Activated CD8-positive, alpha-beta memory T cell treated with anti-CD3 and anti-CD28 coated beads for 1 hour (primary cell): ENCODE measurements around the gene RPP25L.
"Not testable (repeated sequence)": the region's sequence is repeated elsewhere in the genome, so short reads cannot be mapped to it uniquely, and the experiment has no call there.

Experiments
- DNase-seq, 2 donors: peaks; one replicate each; pipeline ENCODE4 v3.0.0-alpha.2; 2020; ENCODE audit warnings: low read depth in 1 of 2; ENCODE audit errors: extremely low read depth in 1 of 2

The RPP25L gene, protein sequence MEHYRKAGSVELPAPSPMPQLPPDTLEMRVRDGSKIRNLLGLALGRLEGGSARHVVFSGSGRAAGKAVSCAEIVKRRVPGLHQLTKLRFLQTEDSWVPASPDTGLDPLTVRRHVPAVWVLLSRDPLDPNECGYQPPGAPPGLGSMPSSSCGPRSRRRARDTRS

DNA sequence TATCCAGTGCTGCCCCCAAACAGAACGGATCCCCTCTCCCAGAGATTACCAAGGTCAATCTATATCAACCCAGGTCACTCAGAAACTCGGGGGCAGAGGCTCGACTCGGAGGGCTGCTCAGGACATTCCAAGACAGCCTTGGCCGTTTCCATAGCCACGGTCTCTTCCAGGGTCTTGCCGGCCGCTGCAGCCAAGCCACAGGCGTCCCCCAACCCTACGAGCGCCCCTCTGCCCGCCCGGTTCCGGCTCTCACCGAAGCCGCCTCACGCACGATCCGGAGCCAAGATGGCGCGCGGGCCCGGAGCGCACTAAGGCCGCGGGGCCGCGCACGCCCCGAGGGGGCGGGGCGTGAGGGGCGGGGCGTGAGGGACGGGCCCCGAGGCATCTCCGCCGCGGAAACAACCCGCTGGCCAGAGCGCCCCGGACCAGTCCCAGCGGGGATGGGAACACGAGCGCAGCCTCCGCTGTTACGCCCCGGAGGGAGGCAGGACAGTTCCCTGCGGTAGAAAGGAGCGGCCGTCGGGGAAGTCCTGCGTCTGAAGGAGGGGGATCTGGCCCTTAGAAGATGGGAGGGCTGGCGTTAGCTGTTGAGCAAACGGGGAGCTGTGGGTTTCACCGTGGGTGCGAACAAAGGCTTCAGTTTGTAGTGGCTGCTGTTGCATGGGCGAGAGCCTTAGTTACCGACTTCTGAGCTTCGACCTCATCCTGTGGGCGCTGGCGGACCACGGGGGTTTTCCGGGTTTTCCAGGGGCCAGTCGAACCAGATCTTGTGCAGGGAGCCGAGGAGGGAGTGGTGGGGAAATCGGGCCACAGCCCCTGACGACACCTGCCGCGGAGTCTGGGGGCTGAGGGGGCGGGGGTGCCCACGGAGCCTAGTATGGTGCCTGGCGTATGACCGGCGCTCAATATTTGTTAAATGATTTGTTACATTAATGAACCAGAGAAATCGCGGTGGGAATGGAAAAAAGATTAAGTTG lies at the start of gene RPP25L:
TSS of gene RPP25L (minus strand) at position 287 of the 977 bp plus-strand sequence. CDS start 801 bp downstream, outside the sequence.
- peak; percentile 33 to 84 for DNase-seq

DNA sequence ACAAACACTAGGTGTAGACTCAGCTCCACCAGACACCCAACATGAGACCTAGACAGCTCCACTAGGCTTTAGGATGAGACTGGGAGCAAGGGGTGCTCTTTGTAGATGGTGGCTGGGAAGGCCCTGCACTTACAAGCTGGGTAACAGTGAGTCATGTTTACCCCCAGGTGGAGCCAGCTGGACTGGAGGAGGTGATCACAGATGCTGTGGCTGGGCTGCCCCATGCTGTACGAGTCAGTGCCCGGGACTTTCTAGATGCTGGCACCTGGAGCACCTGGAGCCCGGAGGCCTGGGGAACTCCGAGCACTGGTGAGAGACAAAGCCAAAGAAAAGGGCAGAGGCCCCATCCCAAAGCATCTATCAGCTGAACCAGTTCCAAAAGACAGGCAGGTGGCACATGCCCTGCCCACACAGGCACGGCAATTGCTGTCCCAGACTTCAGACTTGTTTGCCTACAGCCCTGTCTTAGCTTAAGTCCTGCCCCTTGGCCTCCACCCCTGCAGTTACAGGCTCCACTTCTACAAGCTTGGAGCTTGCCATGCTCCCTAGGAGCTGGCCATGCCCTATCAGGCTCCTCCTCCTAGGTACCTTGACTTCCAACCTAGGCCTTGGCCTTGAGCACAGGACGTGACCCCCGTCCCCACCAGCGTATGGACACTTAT lies 47.8 kb upstream of the RPP25L start:
- DNase-seq = no peak

- no peak for DNase-seq
Observed at GRCh38 chr9:34658461-34658860, 46.6 kb upstream of the RPP25L start.

DNA sequence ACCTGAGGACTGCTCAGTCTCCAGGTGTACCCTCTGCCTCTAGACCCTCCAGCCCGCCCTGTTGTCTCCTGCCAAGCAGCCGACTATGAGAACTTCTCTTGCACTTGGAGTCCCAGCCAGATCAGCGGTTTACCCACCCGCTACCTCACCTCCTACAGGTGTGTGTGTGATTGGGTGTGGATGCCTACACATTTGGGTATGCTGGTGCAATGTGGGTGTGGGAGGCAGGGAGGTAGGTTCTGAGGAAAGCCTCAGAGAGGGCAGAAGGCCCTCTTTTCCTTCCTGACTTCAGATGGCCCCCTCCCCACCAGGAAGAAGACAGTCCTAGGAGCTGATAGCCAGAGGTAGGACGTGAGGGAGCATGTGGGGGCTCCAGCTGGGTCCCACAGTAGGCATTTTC lies 45.1 kb upstream of the RPP25L start:
- no peak for DNase-seq

DNA sequence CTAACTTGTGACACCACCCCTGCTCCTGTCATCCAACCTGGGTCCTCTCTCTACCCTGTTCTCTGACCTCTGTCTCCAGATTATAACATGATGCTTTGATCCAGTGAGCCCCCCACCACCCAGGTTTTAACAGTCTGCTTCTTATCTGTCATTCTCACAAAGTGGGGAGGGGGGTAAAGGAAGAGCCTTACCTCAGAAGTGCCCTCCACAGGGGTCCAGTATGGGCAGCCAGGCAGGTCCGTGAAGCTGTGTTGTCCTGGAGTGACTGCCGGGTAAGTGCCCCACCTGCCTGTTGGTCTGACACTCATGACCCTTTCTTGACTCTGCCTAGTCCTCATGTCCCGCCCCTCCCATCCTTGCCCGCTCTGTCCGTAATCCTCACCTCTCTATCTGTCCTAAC lies 43.5 kb upstream of the RPP25L start:
- no peak for DNase-seq

GRCh38 chr9:34654323-34655051 lies 42.6 kb upstream of the RPP25L start:
- no peak for DNase-seq

DNA sequence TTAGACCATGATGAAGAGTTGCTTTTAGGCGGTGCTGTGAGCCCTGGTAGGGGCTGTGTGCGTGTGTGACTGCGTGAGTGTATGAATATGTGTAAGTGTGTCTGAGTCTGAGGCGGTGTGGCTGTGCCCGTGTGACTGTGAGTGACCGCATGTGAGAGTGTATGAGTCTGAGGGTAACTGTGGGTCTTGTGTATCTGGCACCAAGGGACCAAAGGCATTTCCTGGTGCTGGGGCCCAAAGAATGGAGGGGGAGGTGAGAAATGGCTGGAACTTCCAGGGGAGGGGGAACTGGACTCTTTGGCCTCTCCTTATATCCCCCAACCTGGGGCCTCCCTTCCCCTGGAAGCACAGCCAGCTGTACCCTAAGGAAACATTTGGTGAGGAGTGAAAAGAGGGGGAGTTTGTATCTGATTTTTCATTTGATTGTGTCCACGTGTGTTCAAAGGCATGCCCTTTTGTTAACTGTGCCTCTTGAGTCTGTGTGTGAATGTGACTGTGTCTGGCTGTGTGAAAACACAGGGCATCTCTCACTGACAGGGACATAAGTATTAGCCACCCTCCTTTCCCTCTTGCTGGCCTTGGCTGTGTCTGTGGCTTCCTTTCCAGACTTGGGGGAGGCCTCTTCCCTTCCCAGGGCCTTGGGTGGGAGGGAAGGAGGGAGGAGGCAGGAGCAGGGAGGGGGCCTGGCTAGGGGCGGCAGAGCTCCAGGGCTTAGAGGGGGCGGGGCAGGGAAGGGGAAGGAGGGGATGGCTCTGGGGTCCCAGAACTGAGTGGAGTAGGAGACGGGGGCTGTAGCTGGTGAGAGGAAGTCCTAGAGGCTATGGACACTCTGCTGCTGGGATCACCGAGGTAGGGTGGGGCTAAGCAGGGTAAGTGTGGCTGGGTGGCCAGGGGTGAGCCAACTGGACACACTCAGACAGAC lies 41.5 kb upstream of the RPP25L start:
- no peak for DNase-seq

DNA sequence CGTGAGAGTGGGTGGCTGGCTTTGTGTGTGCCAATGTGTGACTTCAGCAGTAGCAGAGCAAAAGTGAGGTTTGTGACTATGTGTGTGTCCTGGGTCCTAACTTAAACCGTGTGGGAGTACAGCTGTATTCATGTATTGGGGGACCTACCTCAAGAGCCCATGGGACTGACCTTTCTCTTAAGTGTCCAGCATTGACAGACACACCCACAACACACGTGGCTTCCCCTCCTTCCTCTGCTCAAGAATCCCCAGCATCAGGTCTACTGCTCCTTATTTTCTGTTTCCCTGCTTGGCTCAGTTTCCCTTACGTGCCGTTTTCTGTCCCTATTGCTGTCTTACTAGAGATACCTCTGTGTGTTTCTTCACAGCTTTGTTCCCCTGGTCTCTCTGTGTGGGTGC lies 40.7 kb upstream of the RPP25L start:
- DNase-seq = no peak

DNA sequence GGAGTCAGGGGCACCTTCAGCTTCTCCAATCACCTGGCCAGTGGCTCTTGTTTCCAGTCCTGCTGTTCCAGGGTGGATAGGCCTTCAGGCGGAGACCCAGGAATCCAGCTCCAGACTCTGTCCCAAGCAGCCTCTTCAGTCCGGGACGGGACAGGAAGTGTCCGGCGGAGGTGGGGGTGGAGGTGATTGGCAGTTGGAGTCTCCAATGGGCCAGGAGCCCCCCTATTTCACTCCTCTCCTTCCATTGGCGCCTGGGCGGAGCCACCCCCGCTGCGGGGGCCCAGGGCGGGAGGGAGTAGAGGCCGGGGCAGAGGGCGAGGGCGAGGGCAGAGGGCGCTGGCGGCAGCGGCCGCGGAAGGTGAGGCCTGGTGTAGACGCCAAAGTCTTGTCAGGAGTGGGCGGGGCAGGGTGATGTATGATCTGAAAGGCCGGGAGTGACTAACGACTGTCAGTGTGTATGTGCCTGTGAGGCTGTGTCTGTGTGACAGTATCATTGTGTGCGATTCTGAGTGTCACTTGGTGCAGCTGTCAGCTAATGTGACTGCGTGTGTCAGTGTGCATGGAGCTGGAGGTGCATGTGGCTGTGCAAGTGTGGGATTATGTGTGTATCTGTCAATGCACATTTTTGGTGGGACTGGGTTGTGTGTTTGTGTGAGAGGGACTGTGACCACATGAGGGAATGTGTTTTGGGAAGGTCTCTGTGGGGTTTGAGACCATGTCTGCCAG lies 40.1 kb upstream of the RPP25L start, which contains the start of gene IL11RA:
TSS of gene IL11RA (plus strand) at position 310 of the 726 bp plus-strand sequence. CDS start 3,033 bp downstream, outside the sequence.
- no peak for DNase-seq

- no peak for DNase-seq
Observed at GRCh38 chr9:34651321-34651720, 39.4 kb upstream of the RPP25L start.

GRCh38 chr9:34650816-34651215 lies 38.9 kb upstream of the RPP25L start:
- no peak for DNase-seq

- no peak for DNase-seq
Observed at GRCh38 chr9:34648673-34649072, 36.8 kb upstream of the RPP25L start.

GRCh38 chr9:34647651-34648050 lies 35.8 kb upstream of the RPP25L start:
- DNase-seq = no peak

- DNase-seq = no peak
Observed at GRCh38 chr9:34647084-34647403, 35.1 kb upstream of the RPP25L start.

- DNase-seq = peak; percentile 94 to 96
Observed at GRCh38 chr9:34646211-34647083, 34.5 kb upstream of the RPP25L start, which contains the start of gene GALT. TSS of gene GALT (plus strand) at chr9:34646675. CDS start at chr9:34646705, 30 bp downstream.

- DNase-seq = no peak
Observed at GRCh38 chr9:34644766-34645314, 32.9 kb upstream of the RPP25L start.

GRCh38 chr9:34642679-34643078 lies 30.8 kb upstream of the RPP25L start:
- DNase-seq = no peak

- DNase-seq = not testable (repeated sequence)
Observed at GRCh38 chr9:34639322-34639721, 27.4 kb upstream of the RPP25L start.
